ENCODE measurements around the gene DBNDD2. TPM values are rescaled to one million over a fixed set of nuclear protein-coding genes. Genes with fewer than 3 reads are reported as not detected.

DBNDD2 gene
- total and polyA plus RNA-seq, 9 donors: 7.3 to 27.3 (median 20.2) TPM

GRCh38 chr20:45402946-45403345 is 5.1 kb upstream of the DBNDD2 start:
- Histone ChIP-seq H3K27me3 (ENCODE audit: control insufficient read depth, insufficient read depth, low read length) (peaks cover 36% of the 10 kb centered on the region), H3K4me3 (ENCODE audit: low read length) (no peak overlapping the region), H3K36me3 (ENCODE audit: control insufficient read depth, insufficient read depth, low read length) (no peaks in the 10 kb centered on the region), H3K4me1 (ENCODE audit: control insufficient read depth, insufficient read depth, low read length) (peaks cover 21% of the 10 kb centered on the region), H3K27ac (ENCODE audit: low read length) (no peak overlapping the region), H3K9me3 (replicated peaks; ENCODE audit: control insufficient read depth, low read depth, low read length) (peaks cover 14% of the 10 kb centered on the region)
- no CpG with 5 or more reads among the region's 1 CpG for WGBS (ENCODE audit: insufficient coverage)
- DNase-seq: no peak

DNA sequence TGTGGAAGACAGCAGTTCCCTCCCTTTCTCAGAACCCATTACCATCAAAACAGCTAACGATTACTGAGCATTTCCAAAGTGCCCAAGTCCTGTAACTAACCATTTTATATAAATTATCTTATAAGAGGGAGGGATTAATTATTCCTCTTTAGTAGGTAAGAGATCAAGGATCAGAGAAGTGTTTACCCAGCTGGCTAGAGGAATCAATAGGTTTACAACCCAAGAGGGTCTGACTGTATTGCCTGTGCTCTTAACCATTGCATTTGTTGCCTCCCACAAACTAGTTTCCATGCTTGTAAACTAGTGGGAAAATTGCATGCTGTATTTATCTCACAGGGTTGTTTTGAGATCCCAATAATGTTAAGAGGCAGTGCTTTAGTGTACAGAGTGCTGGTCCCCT is 3.7 kb upstream of the DBNDD2 start:
- peaks cover 6% of the 10 kb centered on the region for H3K36me3 ChIP-seq (ENCODE audit: control insufficient read depth, insufficient read depth, low read length)
- DNase-seq: no peak
- H3K27ac ChIP-seq (ENCODE audit: low read length): no peak overlapping the region
- H3K9me3 ChIP-seq (replicated peaks; ENCODE audit: control insufficient read depth, low read depth, low read length): peaks cover 14% of the 10 kb centered on the region
- peaks cover 22% of the 10 kb centered on the region for H3K4me1 ChIP-seq (ENCODE audit: control insufficient read depth, insufficient read depth, low read length)
- WGBS (ENCODE audit: insufficient coverage): no CpG with 5 or more reads among the region's 1 CpG
- no peak overlapping the region for H3K4me3 ChIP-seq (ENCODE audit: low read length)
- H3K27me3 ChIP-seq (ENCODE audit: control insufficient read depth, insufficient read depth, low read length): peaks cover 44% of the 10 kb centered on the region

- peak; percentile 18 for DNase-seq
- H3K4me1 ChIP-seq (ENCODE audit: control insufficient read depth, insufficient read depth, low read length): peaks cover 22% of the 10 kb centered on the region
- H3K27me3 ChIP-seq (ENCODE audit: control insufficient read depth, insufficient read depth, low read length): peaks cover 44% of the 10 kb centered on the region
- peaks cover 11% of the 10 kb centered on the region for H3K36me3 ChIP-seq (ENCODE audit: control insufficient read depth, insufficient read depth, low read length)
- H3K27ac ChIP-seq (ENCODE audit: low read length): no peak overlapping the region
- peak overlapping the region; percentile 44 for H3K4me3 ChIP-seq (ENCODE audit: low read length)
- peaks cover 4% of the 10 kb centered on the region for H3K9me3 ChIP-seq (replicated peaks; ENCODE audit: control insufficient read depth, low read depth, low read length)
- WGBS (ENCODE audit: insufficient coverage): under 1% methylated on average over 37 of the region's 49 CpGs
These were observed 2.4 kb upstream of the DBNDD2 start for GRCh38 chr20:45405571-45406259.

DNA sequence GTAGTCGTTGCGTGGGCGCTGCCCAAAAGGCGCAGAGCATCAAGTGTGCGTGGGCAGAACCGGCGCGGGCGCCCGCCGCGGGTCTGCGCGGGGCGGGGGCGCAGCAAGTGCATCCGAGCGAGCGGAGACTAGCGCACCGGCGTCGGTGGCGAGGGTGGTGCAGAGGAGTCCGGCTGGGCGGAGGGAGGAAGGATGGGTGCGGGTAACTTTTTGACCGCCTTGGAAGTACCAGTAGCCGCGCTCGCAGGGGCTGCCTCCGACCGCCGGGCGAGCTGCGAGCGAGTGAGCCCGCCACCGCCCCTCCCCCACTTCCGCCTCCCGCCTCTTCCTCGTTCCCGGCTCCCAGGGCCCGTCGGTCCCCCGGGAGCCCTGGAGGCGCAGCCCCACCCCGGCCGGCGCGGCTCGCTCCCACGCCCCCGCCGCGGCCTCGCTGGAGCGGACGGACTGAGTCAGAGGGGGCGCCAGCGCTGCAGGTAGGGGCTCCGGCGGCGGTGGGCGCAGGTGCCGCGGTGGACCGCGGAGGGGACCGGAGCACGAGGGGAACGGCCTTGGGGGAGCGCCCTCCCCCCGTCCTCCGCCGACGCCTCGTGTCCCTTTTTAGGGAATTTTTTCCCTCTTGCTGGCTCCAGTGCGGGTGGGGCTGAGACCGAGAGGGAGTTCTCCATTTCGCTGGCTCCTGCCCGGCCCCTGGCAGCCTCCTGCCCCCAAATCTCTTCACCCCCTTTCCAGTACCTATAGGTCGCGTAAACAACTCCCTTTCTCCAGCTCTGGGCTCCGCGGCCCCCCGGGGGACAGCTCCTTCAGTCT is 1.6 kb upstream of the DBNDD2 start:
- peak overlapping the region; percentile 67 for H3K27ac ChIP-seq (ENCODE audit: low read length)
- peak overlapping the region; percentile 44 for H3K4me3 ChIP-seq (ENCODE audit: low read length)
- H3K27me3 ChIP-seq (ENCODE audit: control insufficient read depth, insufficient read depth, low read length): peaks cover 44% of the 10 kb centered on the region
- peaks cover 22% of the 10 kb centered on the region for H3K4me1 ChIP-seq (ENCODE audit: control insufficient read depth, insufficient read depth, low read length)
- peaks cover 15% of the 10 kb centered on the region for H3K36me3 ChIP-seq (ENCODE audit: control insufficient read depth, insufficient read depth, low read length)
- WGBS (ENCODE audit: insufficient coverage): under 1% methylated on average over 69 of the region's 87 CpGs
- no peaks in the 10 kb centered on the region for H3K9me3 ChIP-seq (replicated peaks; ENCODE audit: control insufficient read depth, low read depth, low read length)
- peak; percentile 50 for DNase-seq

GRCh38 chr20:45407067-45407745 is 883 bp upstream of the DBNDD2 start:
- Histone ChIP-seq H3K4me1 (ENCODE audit: control insufficient read depth, insufficient read depth, low read length) (peaks cover 22% of the 10 kb centered on the region), H3K4me3 (ENCODE audit: low read length) (peak overlapping the region; percentile 44), H3K9me3 (replicated peaks; ENCODE audit: control insufficient read depth, low read depth, low read length) (no peaks in the 10 kb centered on the region), H3K27ac (ENCODE audit: low read length) (peak overlapping the region; percentile 67), H3K27me3 (ENCODE audit: control insufficient read depth, insufficient read depth, low read length) (peaks cover 44% of the 10 kb centered on the region), H3K36me3 (ENCODE audit: control insufficient read depth, insufficient read depth, low read length) (peaks cover 15% of the 10 kb centered on the region)
- DNase-seq: peak; percentile 38
- 3% methylated on average over 16 of the region's 30 CpGs for WGBS (ENCODE audit: insufficient coverage)

DNA sequence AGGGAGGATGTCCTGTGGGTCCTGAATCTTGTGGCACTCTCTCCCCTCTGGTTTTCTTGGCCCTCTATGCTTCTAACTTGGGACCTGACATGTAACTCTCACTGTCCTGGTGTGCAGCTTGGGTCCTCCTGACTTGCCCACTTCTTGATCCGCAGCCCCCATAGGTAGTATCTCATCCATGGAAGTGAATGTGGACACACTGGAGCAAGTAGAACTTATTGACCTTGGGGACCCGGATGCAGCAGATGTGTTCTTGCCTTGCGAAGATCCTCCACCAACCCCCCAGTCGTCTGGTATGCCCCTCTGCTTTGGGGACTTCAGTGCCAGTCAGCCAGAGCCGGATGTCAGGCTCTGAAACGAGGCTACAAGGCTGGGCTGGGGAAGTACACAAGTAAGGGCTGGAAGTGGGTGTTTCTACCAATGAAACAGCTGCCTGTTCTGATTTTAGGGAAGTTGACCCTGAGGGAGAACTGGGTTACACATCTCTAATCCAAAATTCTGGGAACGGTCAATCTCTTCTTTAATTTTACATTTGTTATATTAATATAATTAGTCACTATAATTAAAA is 641 bp downstream of the DBNDD2 start:
- 69% methylated on average over 2 of the region's 7 CpGs for WGBS (ENCODE audit: insufficient coverage)

DNA sequence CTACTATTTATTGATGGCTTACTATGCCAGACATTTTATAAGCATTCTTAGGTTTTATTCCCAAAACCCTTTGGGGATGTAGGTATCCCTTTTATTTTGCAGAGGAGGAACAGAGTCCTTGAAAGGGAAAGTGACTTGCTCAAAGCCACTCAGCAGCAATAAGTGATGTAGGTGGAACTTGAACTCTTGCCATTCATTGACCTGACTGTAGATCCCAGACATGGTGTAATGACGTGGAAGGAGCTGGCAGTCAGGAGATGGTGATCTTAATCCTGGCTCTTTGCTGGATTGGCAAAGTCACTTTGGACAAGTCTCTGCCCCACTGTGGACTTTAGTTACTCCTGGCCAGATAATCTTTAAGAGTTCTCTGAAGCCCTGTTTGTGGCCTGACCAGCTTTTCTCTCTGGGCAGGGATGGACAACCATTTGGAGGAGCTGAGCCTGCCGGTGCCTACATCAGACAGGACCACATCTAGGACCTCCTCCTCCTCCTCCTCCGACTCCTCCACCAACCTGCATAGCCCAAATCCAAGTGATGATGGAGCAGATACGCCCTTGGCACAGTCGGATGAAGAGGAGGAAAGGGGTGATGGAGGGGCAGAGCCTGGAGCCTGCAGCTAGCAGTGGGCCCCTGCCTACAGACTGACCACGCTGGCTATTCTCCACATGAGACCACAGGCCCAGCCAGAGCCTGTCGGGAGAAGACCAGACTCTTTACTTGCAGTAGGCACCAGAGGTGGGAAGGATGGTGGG is 1.6 kb downstream of the DBNDD2 start:
- Histone ChIP-seq H3K27ac (ENCODE audit: low read length) (no peak overlapping the region), H3K4me3 (ENCODE audit: low read length) (no peak overlapping the region), H3K9me3 (replicated peaks; ENCODE audit: control insufficient read depth, low read depth, low read length) (no peaks in the 10 kb centered on the region), H3K4me1 (ENCODE audit: control insufficient read depth, insufficient read depth, low read length) (peaks cover 22% of the 10 kb centered on the region), H3K27me3 (ENCODE audit: control insufficient read depth, insufficient read depth, low read length) (peaks cover 39% of the 10 kb centered on the region), H3K36me3 (ENCODE audit: control insufficient read depth, insufficient read depth, low read length) (peaks cover 15% of the 10 kb centered on the region)
- DNase-seq: no peak
- WGBS (ENCODE audit: insufficient coverage): 80% methylated on average over 1 of the region's 7 CpGs

More for the DNA sequence above, 641 bp downstream of the DBNDD2 start:
- no peak overlapping the region for H3K27ac ChIP-seq (ENCODE audit: low read length)
- peaks cover 41% of the 10 kb centered on the region for H3K27me3 ChIP-seq (ENCODE audit: control insufficient read depth, insufficient read depth, low read length)
- no peak overlapping the region for H3K4me3 ChIP-seq (ENCODE audit: low read length)
- peaks cover 15% of the 10 kb centered on the region for H3K36me3 ChIP-seq (ENCODE audit: control insufficient read depth, insufficient read depth, low read length)
- peaks cover 22% of the 10 kb centered on the region for H3K4me1 ChIP-seq (ENCODE audit: control insufficient read depth, insufficient read depth, low read length)
- peak; percentile 32 for DNase-seq
- H3K9me3 ChIP-seq (replicated peaks; ENCODE audit: control insufficient read depth, low read depth, low read length): no peaks in the 10 kb centered on the region

GRCh38 chr20:45410887-45411286 is 2.8 kb downstream of the DBNDD2 start:
- H3K27ac ChIP-seq (ENCODE audit: low read length): no peak overlapping the region
- no peak overlapping the region for H3K4me3 ChIP-seq (ENCODE audit: low read length)
- DNase-seq: no peak
- H3K27me3 ChIP-seq (ENCODE audit: control insufficient read depth, insufficient read depth, low read length): peaks cover 28% of the 10 kb centered on the region
- peaks cover 16% of the 10 kb centered on the region for H3K4me1 ChIP-seq (ENCODE audit: control insufficient read depth, insufficient read depth, low read length)
- H3K9me3 ChIP-seq (replicated peaks; ENCODE audit: control insufficient read depth, low read depth, low read length): no peaks in the 10 kb centered on the region
- peaks cover 15% of the 10 kb centered on the region for H3K36me3 ChIP-seq (ENCODE audit: control insufficient read depth, insufficient read depth, low read length)
- 24% methylated on average over 6 of the region's 8 CpGs for WGBS (ENCODE audit: insufficient coverage)

DNA sequence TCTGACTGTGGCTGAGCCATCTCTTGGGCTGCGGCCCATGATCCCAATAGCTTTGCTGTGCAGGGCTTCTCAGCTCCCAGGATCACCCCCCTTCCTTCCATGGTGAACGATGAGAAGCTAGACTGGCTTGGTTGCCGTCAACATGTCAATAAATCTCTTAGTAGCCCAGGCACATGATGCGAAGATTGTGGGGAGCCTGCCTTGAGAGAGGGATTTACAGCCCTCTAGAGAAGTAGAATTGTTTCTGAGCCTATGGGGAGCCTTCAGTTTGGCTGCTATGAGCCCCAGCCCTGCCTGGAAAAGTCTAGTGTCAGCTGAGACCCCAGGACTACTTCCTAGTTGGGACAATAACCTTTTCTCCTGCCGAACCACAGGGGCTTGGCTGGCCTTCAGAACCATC is 4.6 kb downstream of the DBNDD2 start:
- DNase-seq: no peak
- no peak overlapping the region for H3K4me3 ChIP-seq (ENCODE audit: low read length)
- peaks cover 11% of the 10 kb centered on the region for H3K4me1 ChIP-seq (ENCODE audit: control insufficient read depth, insufficient read depth, low read length)
- WGBS (ENCODE audit: insufficient coverage): 48% methylated on average over 3 of the region's 5 CpGs
- no peaks in the 10 kb centered on the region for H3K9me3 ChIP-seq (replicated peaks; ENCODE audit: control insufficient read depth, low read depth, low read length)
- H3K27me3 ChIP-seq (ENCODE audit: control insufficient read depth, insufficient read depth, low read length): peaks cover 12% of the 10 kb centered on the region
- H3K36me3 ChIP-seq (ENCODE audit: control insufficient read depth, insufficient read depth, low read length): peaks cover 15% of the 10 kb centered on the region
- H3K27ac ChIP-seq (ENCODE audit: low read length): no peak overlapping the region

All from muscle of leg (tissue), 11 donors.